Fibroblast of pulmonary artery (primary cell): ENCODE measurements around the gene HOXD9.

Source experiments
- DNase-seq: peaks from one replicate; pipeline ENCODE4 v3.0.0-alpha.2; 2010; ENCODE audit warnings: low read depth
- H3K4me3 ChIP-seq: replicated peaks from 2 replicates; pipeline ENCODE4 v1.5.1; 2011; ENCODE audit warnings: low read depth, mild to moderate bottlenecking, control low read depth, low read length, moderate library complexity
- CTCF ChIP-seq: IDR thresholded peaks from 2 replicates; pipeline ENCODE4 v1.5.1; 2011; ENCODE audit warnings: mild to moderate bottlenecking, control low read depth, low read length, inconsistent platforms; ENCODE audit errors: missing control alignments

Gene HOXD9

GRCh38 chr2:176101216-176101830 is 21.2 kb upstream of the HOXD9 start:
- TF ChIP-seq CTCF, result no peak
- no peak overlapping the region for H3K4me3 ChIP-seq
- DNase-seq, result no peak

GRCh38 chr2:176101842-176102241 is 20.7 kb upstream of the HOXD9 start:
- no peak for DNase-seq
- no peak overlapping the region for H3K4me3 ChIP-seq
- TF ChIP-seq CTCF, result no peak

GRCh38 chr2:176102309-176102866 is 20.1 kb upstream of the HOXD9 start:
- TF ChIP-seq CTCF, result no peak

GRCh38 chr2:176103194-176103593 is 19.3 kb upstream of the HOXD9 start:
- no peak for TF ChIP-seq CTCF
- H3K4me3 ChIP-seq, result no peak overlapping the region
- DNase-seq, result no peak

More at GRCh38 chr2:176102309-176102866, 20.1 kb upstream of the HOXD9 start:
- DNase-seq, result no peak
- no peak overlapping the region for H3K4me3 ChIP-seq

- DNase-seq, result no peak
- no peak overlapping the region for H3K4me3 ChIP-seq
- TF ChIP-seq CTCF, result no peak
Measured at GRCh38 chr2:176103742-176104315, 18.7 kb upstream of the HOXD9 start.

GRCh38 chr2:176104316-176105077 is 18.0 kb upstream of the HOXD9 start:
- no peak overlapping the region for H3K4me3 ChIP-seq
- DNase-seq, result no peak
- TF ChIP-seq CTCF, result no peak
